GM20431 (cell line): Measurements from ENCODE around the gene COQ5.

Experiments
- in situ Hi-C: fragments of 300-500 bp; cut with MseI, MboI; formaldehyde crosslinking; loops from one replicate; pipeline ENCODE4 v1.15.0; 2020; ENCODE audit warnings: low sequenced_read_pairs; ENCODE audit not compliant: unreplicated experiment

COQ5 gene

GRCh38 chr12:120462099-120462640, 66.8 kb downstream of the COQ5 start:
- in situ Hi-C loops = no loop called here

GRCh38 chr12:120460157-120460556, 68.8 kb downstream of the COQ5 start:
- in situ Hi-C loops = no loop called here

DNA sequence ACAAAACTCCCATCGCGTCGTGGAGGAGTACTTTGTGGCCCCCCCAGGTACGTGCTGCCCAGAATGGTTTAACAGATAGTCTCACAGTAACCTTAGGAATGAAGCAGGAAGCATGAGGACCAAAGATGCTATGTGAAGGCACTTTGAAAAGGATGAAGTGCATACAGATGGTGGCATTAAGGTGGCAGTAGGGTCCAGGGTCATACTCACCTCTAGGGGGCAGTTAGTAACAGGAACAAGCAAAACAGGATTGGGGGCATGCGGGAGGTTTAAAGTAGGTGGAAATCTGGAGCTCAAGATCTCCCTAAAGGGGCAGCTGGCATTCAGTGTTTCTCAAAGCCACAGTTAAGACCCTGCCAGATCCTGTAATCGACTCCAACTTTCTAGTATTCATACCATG, 71.8 kb downstream of the COQ5 start:
- in situ Hi-C loops = no loop called here

- in situ Hi-C loops = no loop called here
These were observed 73.7 kb downstream of the COQ5 start for GRCh38 chr12:120455302-120455701.

DNA sequence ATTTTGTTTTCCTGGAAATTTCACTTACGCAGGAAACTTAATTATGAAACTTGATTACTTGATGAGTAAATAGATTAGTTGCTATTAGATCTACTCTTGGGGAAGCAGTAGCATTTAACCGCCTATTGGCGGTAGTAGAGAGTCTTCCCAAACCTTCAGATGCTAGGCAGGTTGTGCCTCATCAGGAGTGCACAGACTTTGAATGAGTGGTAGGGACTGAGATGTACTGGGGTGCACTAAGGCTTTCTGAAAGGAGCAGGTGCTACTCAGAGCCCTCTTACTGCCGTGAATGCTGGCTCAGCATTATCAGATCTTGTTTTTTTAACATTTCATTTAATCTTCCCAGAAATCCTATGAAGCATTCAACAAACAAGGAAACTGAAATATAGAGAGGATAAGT, 75.0 kb downstream of the COQ5 start:
- in situ Hi-C loops = no loop called here
